Measurements from ENCODE around the gene FBXL7.

FBXL7 gene

DNA sequence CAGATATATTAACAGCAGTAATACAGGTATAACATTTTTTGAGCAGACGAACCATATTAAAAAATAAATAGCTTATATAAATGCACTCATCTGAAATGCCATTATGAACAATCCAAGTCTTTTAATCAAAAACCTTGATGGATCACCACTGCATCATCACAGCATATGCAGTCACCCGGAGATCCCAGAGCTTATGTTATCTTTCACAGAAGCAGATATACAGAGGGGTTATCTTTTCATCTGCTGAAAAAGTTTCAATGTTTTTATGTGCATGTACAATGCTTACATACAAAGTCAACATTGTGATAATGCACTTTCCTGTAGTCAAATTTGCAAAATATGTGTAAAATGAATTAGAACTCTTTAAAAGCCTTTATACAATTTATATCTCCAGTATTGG lies 211.9 kb downstream of the FBXL7 start:
- no peak for DNase-seq (ENCODE audit: low read depth in 2 of 2)

GRCh38 chr5:15715535-15715934 lies 215.6 kb downstream of the FBXL7 start:
- DNase-seq (ENCODE audit: low read depth in 2 of 2): no peak

- no peak for DNase-seq (ENCODE audit: low read depth in 2 of 2)
Observed at GRCh38 chr5:15715967-15716366, 216.0 kb downstream of the FBXL7 start.

GRCh38 chr5:15717001-15717400 lies 217.0 kb downstream of the FBXL7 start:
- DNase-seq (ENCODE audit: low read depth in 2 of 2): no peak

DNA sequence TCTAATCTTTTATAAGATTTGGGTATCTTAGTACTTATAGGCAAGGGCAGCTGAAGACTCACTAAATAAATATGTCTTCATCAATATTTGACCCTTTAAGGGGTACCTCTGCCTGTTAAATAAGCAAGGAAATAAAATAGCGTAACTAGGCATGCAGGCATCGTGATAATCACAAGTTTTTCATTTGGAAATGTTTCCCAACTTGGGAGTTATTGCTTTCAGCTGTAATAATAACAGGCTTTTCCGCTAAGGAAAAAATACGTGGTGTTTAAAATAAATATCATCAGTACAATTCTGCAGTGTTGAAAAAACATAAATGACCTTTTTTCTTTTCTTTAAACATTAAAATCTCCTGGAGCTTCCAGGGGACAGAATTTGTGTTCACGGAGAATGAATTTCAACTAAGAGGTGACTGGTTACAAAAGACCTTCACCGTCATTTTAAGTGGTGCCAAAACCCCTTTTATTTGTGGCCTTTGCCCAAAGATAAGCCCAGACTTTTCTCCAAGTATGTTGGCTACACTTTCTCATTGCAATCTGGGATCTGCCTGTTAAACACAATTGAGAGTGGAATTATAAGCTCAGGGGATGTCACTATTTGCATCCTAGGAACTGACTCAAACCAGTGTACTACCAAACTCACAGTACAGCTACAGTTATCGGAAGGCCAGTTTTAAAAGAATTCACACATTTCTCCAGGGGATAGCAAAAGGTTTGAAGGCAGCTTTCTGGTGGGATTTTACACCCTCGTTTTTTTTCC lies 218.6 kb downstream of the FBXL7 start:
- DNase-seq (ENCODE audit: low read depth in 2 of 2): no peak

DNA sequence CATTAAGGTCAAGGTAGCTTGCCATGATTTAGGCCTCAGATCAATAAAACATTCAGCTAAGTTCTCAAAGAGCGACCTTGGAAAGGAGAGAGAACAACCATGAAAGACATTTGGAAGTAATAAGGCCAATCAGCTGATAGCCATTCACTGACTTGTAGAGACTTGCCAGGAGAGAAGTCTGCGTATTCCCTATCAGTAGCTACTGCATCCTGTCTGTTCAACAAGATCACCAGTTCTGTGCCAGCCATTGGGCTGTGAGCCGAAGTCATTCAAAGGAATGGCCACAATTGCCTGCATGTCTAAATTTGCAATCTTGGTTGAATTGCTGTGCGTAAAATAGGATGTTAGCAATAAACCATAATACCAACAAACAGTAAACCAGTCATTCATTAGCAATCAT lies 219.8 kb downstream of the FBXL7 start:
- no peak for DNase-seq (ENCODE audit: low read depth in 2 of 2)

GRCh38 chr5:15720515-15720914 lies 220.5 kb downstream of the FBXL7 start:
- no peak for DNase-seq (ENCODE audit: low read depth in 2 of 2)

DNA sequence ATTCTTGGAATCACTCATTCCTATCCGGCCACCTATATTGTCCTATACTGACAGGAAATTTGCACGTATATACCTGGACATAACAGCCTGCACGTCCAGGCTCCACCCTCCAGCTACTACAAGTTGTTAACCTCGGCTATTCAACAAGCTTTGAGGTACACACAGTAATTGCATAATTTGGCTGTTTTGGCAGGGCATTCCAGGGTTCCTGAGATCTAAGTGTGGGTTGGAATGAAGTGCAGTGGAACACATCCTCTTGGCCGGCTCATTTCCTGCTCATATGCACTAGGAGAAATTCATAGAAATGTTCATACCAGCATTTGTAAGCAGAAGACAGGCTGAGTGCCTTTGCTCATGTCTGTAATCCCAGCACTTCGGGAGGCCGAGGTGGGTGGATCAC lies 222.3 kb downstream of the FBXL7 start:
- DNase-seq (ENCODE audit: low read depth in 2 of 2): no peak

DNA sequence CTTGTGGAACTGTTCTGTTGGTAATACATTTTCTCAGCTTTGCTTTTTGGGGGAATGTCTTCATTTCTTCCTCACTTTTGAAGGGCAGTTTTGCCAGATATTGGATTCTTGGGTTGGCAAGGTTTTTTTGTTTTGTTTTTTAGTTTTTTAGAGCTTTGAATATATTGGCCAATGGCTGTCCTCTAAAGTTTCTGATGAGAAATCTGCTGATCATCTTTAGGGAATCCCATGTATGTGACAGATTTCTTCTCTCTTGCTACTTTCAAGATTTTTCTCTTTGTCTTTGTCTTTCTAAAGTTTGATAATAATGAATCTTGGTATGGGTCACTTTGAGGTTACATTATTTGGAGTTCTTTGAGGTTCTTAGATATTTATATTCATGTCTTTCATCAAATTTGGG lies 227.4 kb downstream of the FBXL7 start:
- no peak for DNase-seq (ENCODE audit: low read depth in 2 of 2)

GRCh38 chr5:15728811-15729210 lies 228.8 kb downstream of the FBXL7 start:
- no peak for DNase-seq (ENCODE audit: low read depth in 2 of 2)

GRCh38 chr5:15731699-15732098 lies 231.7 kb downstream of the FBXL7 start:
- no peak for DNase-seq (ENCODE audit: low read depth in 2 of 2)

GRCh38 chr5:15734058-15734457 lies 234.1 kb downstream of the FBXL7 start:
- no peak for DNase-seq (ENCODE audit: low read depth in 2 of 2)

DNA sequence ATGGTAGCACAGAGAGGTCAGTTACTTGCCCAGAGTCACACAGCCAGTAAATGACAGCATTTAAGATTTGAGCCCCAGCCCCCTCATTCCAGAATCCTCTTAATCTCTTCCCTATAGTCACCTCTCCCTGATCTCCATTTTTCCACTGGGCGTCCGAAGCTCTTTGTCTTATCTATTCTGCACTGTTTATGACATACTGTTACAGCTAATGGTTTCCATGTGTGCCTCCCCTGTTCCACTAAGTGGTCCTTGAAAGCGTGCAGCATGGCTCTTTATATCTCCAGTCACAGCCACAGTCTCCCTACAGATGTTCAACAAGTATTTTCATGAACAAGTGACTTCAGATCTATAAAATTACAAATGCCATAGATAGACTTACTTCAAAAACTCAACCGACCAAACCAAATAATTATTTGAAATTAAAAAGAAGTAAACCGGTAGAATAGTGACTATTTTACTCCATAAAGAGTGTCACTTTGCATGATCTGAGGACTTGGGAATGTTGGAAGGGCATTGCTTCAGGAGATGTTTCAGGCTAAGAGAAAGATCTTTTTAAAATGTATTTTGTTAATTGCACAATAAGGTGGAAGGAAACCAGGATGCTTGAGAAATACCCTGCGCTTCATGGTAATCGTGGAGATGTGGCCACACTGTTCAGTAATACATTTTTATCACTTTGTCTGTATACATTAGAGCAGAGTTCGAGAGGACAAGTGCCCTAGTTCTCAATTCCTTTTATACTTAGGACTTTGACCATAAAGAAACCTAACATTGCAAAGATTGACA lies 237.2 kb downstream of the FBXL7 start:
- DNase-seq (ENCODE audit: low read depth in 2 of 2): no peak

GRCh38 chr5:15737871-15738664 lies 238.1 kb downstream of the FBXL7 start:
- DNase-seq (ENCODE audit: low read depth in 2 of 2): no peak

GRCh38 chr5:15740383-15740782 lies 240.4 kb downstream of the FBXL7 start:
- DNase-seq (ENCODE audit: low read depth in 2 of 2): no peak

DNA sequence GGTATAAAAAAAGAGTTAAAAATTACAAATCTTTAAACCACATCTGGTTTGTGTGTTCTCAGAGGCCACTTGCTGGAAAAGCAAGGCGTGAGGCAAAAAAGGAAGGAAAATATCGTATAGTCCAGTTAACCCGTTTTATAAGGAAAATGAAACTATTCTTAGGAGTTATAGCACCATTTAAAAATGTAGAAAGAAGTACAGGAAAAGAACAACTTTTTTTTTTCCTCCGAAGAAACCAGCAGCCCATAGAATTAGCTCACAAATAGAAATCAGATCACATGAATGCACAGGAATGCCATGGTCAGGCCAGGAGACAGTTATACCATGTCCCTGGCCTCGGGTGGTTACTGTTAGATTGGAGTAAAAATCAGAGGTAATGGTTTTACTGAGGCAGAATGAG lies 241.6 kb downstream of the FBXL7 start:
- DNase-seq (ENCODE audit: low read depth in 2 of 2): no peak

- no peak for DNase-seq (ENCODE audit: low read depth in 2 of 2)
Observed at GRCh38 chr5:15746833-15747232, 246.9 kb downstream of the FBXL7 start.

DNA sequence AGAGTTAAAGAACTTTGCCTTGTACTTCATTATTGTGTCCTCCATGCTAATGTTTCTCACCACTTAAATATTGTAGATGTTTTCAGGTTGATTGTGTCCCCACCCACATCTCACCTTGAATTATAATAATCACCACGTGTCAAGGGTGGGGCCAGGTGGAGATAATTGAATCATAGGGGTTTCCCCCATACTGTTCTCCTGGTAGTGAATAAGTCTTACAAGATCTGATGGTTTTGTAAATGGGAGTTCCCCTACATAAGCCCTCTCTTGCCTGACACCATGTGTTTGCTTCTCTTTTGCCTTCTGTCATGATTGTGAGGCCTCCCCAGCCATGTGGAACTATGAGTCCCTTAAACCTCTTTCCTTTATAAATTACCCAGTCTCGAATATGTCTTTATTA lies 248.3 kb downstream of the FBXL7 start:
- no peak for DNase-seq (ENCODE audit: low read depth in 2 of 2)

- DNase-seq (ENCODE audit: low read depth in 2 of 2): no peak
Observed at GRCh38 chr5:15752663-15753285, 252.8 kb downstream of the FBXL7 start.

DNA sequence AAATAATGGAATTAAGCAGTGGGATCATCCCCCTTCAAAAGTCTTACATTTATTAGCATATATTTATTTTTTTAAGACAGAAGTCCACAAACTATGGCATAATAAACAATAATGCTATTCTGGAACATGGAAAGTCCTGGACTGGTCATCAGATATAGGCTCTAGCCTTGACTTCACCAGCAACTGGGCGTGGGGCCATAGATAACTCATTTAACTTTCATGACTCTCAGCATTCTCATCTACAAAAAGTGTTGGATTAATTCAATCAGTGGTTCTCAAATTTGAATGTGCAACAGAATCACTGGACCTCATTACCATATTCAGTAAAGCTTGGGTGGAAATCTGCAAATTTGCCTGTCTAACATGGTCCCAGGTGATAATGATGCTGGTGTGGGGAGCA lies 253.8 kb downstream of the FBXL7 start:
- DNase-seq (ENCODE audit: low read depth in 2 of 2): no peak

DNA sequence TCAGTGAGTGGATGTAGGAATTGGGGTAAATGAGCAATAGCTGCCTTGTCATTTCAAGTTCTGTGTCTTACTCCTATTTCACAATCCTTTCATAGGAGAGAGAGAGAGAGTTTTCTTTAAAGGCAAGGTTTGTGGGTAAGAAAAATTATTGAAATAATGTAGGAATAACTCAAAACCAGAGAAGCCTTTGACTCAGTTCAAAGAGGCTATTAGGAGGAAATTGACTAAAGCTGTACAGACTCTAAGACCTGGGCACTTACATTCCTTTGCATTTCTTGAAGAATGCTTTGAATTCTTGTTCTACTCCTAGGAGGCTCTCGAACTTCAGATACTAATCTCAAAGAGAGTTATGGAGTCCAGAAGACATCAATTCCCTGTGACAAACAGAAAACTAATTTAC lies 257.1 kb downstream of the FBXL7 start:
- no peak for DNase-seq (ENCODE audit: low read depth in 2 of 2)

DNA sequence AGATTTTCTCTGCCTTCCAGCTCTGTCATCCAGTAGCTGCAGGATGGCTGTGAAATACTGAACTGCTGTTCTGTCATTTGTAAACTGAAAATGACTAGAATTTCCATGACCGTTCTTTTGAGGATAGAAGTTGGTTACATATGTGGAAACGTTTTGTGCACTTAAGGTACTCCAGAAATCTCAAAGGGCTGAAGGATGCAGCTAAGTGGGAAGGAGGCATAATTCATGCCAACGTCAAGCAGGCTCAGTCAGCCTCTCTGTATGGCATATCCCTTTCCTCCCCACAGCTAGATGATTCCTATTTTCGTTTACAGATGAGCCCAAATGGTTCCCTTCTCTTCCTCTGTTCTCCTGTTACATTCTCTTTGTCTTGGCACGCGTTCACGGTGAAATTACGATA lies 257.6 kb downstream of the FBXL7 start:
- no peak for DNase-seq (ENCODE audit: low read depth in 2 of 2)
